T follicular helper cell (primary cell): ENCODE results near the gene SIT1.
"Not testable (repeated sequence)": the region's sequence is repeated elsewhere in the genome, so short reads cannot be mapped to it uniquely, and the experiment has no call there.

Experiments used
- DNase-seq: peaks from one replicate; pipeline ENCODE4 v3.0.0-alpha.2; 2020; ENCODE audit warnings: low read depth

Gene SIT1

GRCh38 chr9:35660966-35661415 is 10.3 kb upstream of the SIT1 start:
- no peak for DNase-seq

- no peak for DNase-seq
Observed at GRCh38 chr9:35659340-35659739, 8.6 kb upstream of the SIT1 start.

- no peak for DNase-seq
Observed at GRCh38 chr9:35658968-35659220, 8.2 kb upstream of the SIT1 start.

GRCh38 chr9:35658137-35658967 is 7.6 kb upstream of the SIT1 start, which contains the start of gene CCDC107:
TSS of gene CCDC107 (plus strand) at chr9:35658292. CDS start at chr9:35658380, 88 bp downstream.
- DNase-seq, result peak; percentile 74

GRCh38 chr9:35657546-35658136 is 6.9 kb upstream of the SIT1 start, which contains the start of gene RMRP:
TSS of gene RMRP (minus strand) at chr9:35658019.
- DNase-seq, result peak; percentile 76

- no peak for DNase-seq
Observed at GRCh38 chr9:35656831-35657545, 6.3 kb upstream of the SIT1 start.

GRCh38 chr9:35656348-35656747 is 5.6 kb upstream of the SIT1 start:
- no peak for DNase-seq

- DNase-seq, result no peak
Observed at GRCh38 chr9:35653611-35654010, 2.9 kb upstream of the SIT1 start.

- no peak for DNase-seq
Observed at GRCh38 chr9:35652829-35653209, 2.1 kb upstream of the SIT1 start.

- DNase-seq, result no peak
Observed at GRCh38 chr9:35651956-35652828, 1.5 kb upstream of the SIT1 start.

- DNase-seq, result no peak
Observed at GRCh38 chr9:35649431-35650340, 1.0 kb downstream of the SIT1 start.

- peak; percentile 87 for DNase-seq
Observed at GRCh38 chr9:35646533-35647265, 4.0 kb downstream of the SIT1 start.

- DNase-seq, result no peak
Observed at GRCh38 chr9:35646153-35646532, 4.6 kb downstream of the SIT1 start.

GRCh38 chr9:35645736-35646135 is 5.0 kb downstream of the SIT1 start:
- not testable (repeated sequence) for DNase-seq

- no peak for DNase-seq
Observed at GRCh38 chr9:35643046-35643445, 7.7 kb downstream of the SIT1 start.

GRCh38 chr9:35641478-35641877 is 9.3 kb downstream of the SIT1 start:
- DNase-seq, result not testable (repeated sequence)

- not testable (repeated sequence) for DNase-seq
Observed at GRCh38 chr9:35640431-35640830, 10.3 kb downstream of the SIT1 start.

- no peak for DNase-seq
Observed at GRCh38 chr9:35639631-35640030, 11.1 kb downstream of the SIT1 start.

- not testable (repeated sequence) for DNase-seq
Observed at GRCh38 chr9:35639225-35639624, 11.5 kb downstream of the SIT1 start.

- not testable (repeated sequence) for DNase-seq
Observed at GRCh38 chr9:35638751-35639150, 12.0 kb downstream of the SIT1 start.
